Neural cell (in vitro differentiated cells): ENCODE measurements around the gene FOXJ1. TPM values are rescaled to one million over a fixed set of nuclear protein-coding genes. Genes with fewer than 3 reads are reported as not detected.

Experiments used
- H2AFZ ChIP-seq: fragments of 200-600, 300-800 bp; sonication (generic), shearing (Covaris generic); 2 replicates; pipeline ENCODE4 v1.6.0; 2014; ENCODE audit warnings: low read depth, mild to moderate bottlenecking, antibody characterized with exemption, low read length, moderate library complexity
- H3F3A ChIP-seq: fragments of 200-600 bp; shearing (Covaris generic); 2 replicates; pipeline ENCODE4 v1.6.1; 2016; ENCODE audit warnings: mild to moderate bottlenecking, moderate library complexity, mixed read lengths, antibody characterized with exemption, low read length; ENCODE audit not compliant: insufficient read depth, poor library complexity, severe bottlenecking
- H3K27ac ChIP-seq: fragments of 200-600, 300-800 bp; sonication (generic), shearing (Covaris generic); 2 replicates; pipeline ENCODE4 v1.5.1; 2014; ENCODE audit warnings: mild to moderate bottlenecking, low read length, moderate library complexity
- H3K27me3 ChIP-seq: fragments of 300-800, 200-600 bp; sonication (generic), shearing (Covaris generic); 2 replicates; pipeline ENCODE4 v1.6.0; 2014; ENCODE audit warnings: mild to moderate bottlenecking, low read depth, low read length, moderate library complexity; ENCODE audit not compliant: insufficient read depth
- H3K36me3 ChIP-seq: fragments of 300-800, 200-600 bp; sonication (generic), shearing (Covaris generic); 2 replicates; pipeline ENCODE4 v1.5.1; 2014; ENCODE audit warnings: mild to moderate bottlenecking, antibody characterized with exemption, low read length, moderate library complexity; ENCODE audit not compliant: insufficient read depth
- H3K4me2 ChIP-seq: fragments of 300-800, 200-600 bp; sonication (generic), shearing (Covaris generic); 2 replicates; pipeline ENCODE4 v1.6.0; 2014; ENCODE audit warnings: mild to moderate bottlenecking, low read length
- H3K4me3 ChIP-seq: fragments of 300-800, 200-600 bp; sonication (generic), shearing (Covaris generic); 2 replicates; pipeline ENCODE4 v1.5.1; 2014; ENCODE audit warnings: mild to moderate bottlenecking, low read length, moderate library complexity
- H3K79me2 ChIP-seq: fragments of 200-600 bp; shearing (Covaris generic); replicated peaks from 2 replicates; pipeline ENCODE4 v1.6.0; 2014; ENCODE audit warnings: mild to moderate bottlenecking, low read length, moderate library complexity; ENCODE audit not compliant: insufficient read depth
- H3K9ac ChIP-seq: fragments of 300-800, 200-600 bp; sonication (generic), shearing (Covaris generic); 2 replicates; pipeline ENCODE4 v1.6.1; 2016; ENCODE audit warnings: mild to moderate bottlenecking, low read length, mixed read lengths
- H3K9me2 ChIP-seq: fragments of 200-600 bp; shearing (Covaris generic); 2 replicates; pipeline ENCODE4 v1.6.1; 2016; ENCODE audit warnings: mild to moderate bottlenecking, low read length, mixed read lengths; ENCODE audit not compliant: insufficient read depth
- H3K9me3 ChIP-seq: fragments of 200-600, 300-800 bp; sonication (generic), shearing (Covaris generic); 2 replicates; pipeline ENCODE4 v1.6.1; 2016; ENCODE audit warnings: mild to moderate bottlenecking, mixed run types, low read length, moderate library complexity, mixed read lengths
- H4K20me1 ChIP-seq: fragments of 200-600 bp; shearing (Covaris generic); 2 replicates; pipeline ENCODE4 v1.6.1; 2016; ENCODE audit warnings: mild to moderate bottlenecking, mixed run types; ENCODE audit not compliant: insufficient read depth
- EP300 ChIP-seq: fragments of 450-650 bp; conservative IDR thresholded peaks from 2 replicates; pipeline ENCODE4 v1.6.1; 2014; ENCODE audit warnings: antibody characterized with exemption, mild to moderate bottlenecking, moderate library complexity; ENCODE audit not compliant: poor library complexity, severe bottlenecking
- EZH2 ChIP-seq: fragments of 200-600, 300-800 bp; shearing (Covaris generic), sonication (generic); IDR thresholded peaks from 2 replicates; pipeline ENCODE4 v1.6.1; 2014; ENCODE audit warnings: antibody characterized with exemption, low read length, borderline replicate concordance, mild to moderate bottlenecking; ENCODE audit not compliant: insufficient read depth, poor library complexity, severe bottlenecking
- MXI1 ChIP-seq: fragments of 450-650 bp; conservative IDR thresholded peaks from 2 replicates; pipeline ENCODE4 v1.6.1; 2014; ENCODE audit warnings: antibody characterized with exemption, mild to moderate bottlenecking; ENCODE audit not compliant: poor library complexity, severe bottlenecking
- POLR2AphosphoS5 ChIP-seq: IDR thresholded peaks from 2 replicates; pipeline ENCODE4 v1.6.1; 2012
- RAD21 ChIP-seq: fragments of 450-650 bp; conservative IDR thresholded peaks from 2 replicates; pipeline ENCODE4 v1.6.1; 2014; ENCODE audit warnings: antibody characterized with exemption, mild to moderate bottlenecking, moderate library complexity
- SMC3 ChIP-seq: fragments of 450-650 bp; conservative IDR thresholded peaks from 2 replicates; pipeline ENCODE4 v1.6.1; 2014; ENCODE audit warnings: antibody characterized with exemption, mild to moderate bottlenecking, moderate library complexity; ENCODE audit not compliant: poor library complexity
- TAF1 ChIP-seq: IDR thresholded peaks from 2 replicates; pipeline ENCODE4 v1.6.1; 2012; ENCODE audit warnings: low read depth
- polyA plus RNA-seq: library from polyadenylated mRNA; depleted of rRNA; stranded (reverse); fragments of >200 nt; gene quantifications from 2 replicates; pipeline ENCODE4 v1.2.3, GENCODE V29; 2014
- TF ChIP-seq, protein P1 (sequence below): fragments of 450-650 bp; IDR thresholded peaks from 2 replicates; pipeline ENCODE4 v1.5.1; 2014; ENCODE audit warnings: antibody characterized with exemption, mild to moderate bottlenecking, moderate library complexity; ENCODE audit not compliant: poor library complexity, severe bottlenecking
- TF ChIP-seq, protein P2 (sequence below): IDR thresholded peaks from 2 replicates; pipeline ENCODE4 v1.6.1; 2012; ENCODE audit warnings: borderline replicate concordance

Gene FOXJ1
- polyA plus RNA-seq, 1 donor from 2014 or later: 0.56 TPM

DNA sequence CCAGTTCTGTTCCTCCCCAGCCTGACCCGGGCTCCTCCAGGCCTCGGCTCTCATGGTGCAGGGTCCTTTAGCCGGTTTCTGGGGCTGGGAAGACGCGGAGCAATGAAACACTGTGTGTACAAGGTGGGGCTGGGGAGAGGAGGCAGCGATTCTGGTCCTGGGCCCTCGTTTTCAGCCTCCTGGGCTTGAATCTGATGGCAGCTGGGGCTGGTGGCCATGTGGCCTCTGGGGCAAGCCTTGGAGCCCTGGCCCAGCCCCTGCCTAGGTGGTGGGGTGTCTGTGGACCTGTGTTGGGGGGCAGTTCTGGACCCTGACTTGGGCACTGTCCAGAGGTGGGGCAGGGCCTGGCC is 4.1 kb downstream of the FOXJ1 start:
- Histone ChIP-seq H3K4me2 (no peak overlapping the region), H3K27me3 (peaks cover 18% of the 10 kb centered on the region), H3K9ac (no peak overlapping the region), H3K27ac (no peak overlapping the region), H3K36me3 (no peaks in the 10 kb centered on the region), H3K4me3 (no peak overlapping the region), H3F3A (no peaks in the 10 kb centered on the region), H3K79me2 (no peaks in the 10 kb centered on the region), H3K9me2 (no peaks in the 10 kb centered on the region), H3K9me3 (no peaks in the 10 kb centered on the region), H2AFZ (no peak overlapping the region), H4K20me1 (no peaks in the 10 kb centered on the region)
- TF ChIP-seq EP300 (no peak), EZH2 (no peak), MXI1 (no peak), SMC3 (no peak), TAF1 (no peak), POLR2AphosphoS5 (no peak), RAD21 (no peak)
- TF ChIP-seq, protein P1, sequence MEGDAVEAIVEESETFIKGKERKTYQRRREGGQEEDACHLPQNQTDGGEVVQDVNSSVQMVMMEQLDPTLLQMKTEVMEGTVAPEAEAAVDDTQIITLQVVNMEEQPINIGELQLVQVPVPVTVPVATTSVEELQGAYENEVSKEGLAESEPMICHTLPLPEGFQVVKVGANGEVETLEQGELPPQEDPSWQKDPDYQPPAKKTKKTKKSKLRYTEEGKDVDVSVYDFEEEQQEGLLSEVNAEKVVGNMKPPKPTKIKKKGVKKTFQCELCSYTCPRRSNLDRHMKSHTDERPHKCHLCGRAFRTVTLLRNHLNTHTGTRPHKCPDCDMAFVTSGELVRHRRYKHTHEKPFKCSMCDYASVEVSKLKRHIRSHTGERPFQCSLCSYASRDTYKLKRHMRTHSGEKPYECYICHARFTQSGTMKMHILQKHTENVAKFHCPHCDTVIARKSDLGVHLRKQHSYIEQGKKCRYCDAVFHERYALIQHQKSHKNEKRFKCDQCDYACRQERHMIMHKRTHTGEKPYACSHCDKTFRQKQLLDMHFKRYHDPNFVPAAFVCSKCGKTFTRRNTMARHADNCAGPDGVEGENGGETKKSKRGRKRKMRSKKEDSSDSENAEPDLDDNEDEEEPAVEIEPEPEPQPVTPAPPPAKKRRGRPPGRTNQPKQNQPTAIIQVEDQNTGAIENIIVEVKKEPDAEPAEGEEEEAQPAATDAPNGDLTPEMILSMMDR: no peak
- TF ChIP-seq, protein P2, sequence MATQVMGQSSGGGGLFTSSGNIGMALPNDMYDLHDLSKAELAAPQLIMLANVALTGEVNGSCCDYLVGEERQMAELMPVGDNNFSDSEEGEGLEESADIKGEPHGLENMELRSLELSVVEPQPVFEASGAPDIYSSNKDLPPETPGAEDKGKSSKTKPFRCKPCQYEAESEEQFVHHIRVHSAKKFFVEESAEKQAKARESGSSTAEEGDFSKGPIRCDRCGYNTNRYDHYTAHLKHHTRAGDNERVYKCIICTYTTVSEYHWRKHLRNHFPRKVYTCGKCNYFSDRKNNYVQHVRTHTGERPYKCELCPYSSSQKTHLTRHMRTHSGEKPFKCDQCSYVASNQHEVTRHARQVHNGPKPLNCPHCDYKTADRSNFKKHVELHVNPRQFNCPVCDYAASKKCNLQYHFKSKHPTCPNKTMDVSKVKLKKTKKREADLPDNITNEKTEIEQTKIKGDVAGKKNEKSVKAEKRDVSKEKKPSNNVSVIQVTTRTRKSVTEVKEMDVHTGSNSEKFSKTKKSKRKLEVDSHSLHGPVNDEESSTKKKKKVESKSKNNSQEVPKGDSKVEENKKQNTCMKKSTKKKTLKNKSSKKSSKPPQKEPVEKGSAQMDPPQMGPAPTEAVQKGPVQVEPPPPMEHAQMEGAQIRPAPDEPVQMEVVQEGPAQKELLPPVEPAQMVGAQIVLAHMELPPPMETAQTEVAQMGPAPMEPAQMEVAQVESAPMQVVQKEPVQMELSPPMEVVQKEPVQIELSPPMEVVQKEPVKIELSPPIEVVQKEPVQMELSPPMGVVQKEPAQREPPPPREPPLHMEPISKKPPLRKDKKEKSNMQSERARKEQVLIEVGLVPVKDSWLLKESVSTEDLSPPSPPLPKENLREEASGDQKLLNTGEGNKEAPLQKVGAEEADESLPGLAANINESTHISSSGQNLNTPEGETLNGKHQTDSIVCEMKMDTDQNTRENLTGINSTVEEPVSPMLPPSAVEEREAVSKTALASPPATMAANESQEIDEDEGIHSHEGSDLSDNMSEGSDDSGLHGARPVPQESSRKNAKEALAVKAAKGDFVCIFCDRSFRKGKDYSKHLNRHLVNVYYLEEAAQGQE: no peak

DNA sequence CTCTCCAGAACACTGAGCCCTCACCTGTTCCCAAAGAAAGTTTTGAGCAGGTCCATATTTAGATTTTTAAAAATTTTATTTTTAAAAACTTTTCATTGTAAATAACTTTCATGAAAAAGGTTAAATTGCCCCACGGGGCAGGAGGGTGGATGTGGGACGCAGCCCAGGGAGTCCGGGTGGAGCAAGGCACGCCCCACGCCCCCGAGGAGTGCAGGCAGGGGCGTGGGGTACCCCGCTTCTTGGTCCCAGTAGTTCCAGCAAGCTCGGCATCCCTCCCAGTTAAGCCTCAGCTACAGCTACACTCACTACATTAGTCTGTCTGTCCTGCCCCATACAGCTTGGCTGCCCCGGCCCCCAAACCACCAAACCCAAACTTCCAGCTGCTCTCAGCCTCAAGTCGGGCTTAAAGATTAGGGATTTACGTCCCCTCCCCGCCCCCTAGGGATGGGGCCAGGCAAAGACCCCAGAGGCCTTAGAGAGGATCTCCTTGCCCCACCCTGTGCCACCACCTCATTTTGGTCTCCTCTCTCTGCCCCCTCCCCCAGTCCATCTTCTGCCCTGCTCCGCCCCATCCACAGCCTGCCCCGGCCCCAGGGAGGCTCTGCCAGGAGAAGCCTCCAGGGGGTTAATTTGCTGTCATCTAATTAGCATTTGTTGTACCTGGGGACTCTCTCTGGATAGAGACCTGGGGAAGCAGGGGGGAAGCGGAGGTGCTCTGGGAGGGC is 4.6 kb downstream of the FOXJ1 start:
- no peaks in the 10 kb centered on the region for H4K20me1 ChIP-seq
- H3K4me2 ChIP-seq: no peak overlapping the region
- no peaks in the 10 kb centered on the region for H3F3A ChIP-seq
- no peak overlapping the region for H3K9ac ChIP-seq
- no peak overlapping the region for H2AFZ ChIP-seq
- no peak overlapping the region for H3K27ac ChIP-seq
- no peaks in the 10 kb centered on the region for H3K9me3 ChIP-seq
- H3K27me3 ChIP-seq: peaks cover 18% of the 10 kb centered on the region
- H3K4me3 ChIP-seq: no peak overlapping the region
- no peaks in the 10 kb centered on the region for H3K36me3 ChIP-seq
- no peak for TF ChIP-seq RAD21
- TF ChIP-seq SMC3: no peak
- TF ChIP-seq EP300: no peak
- TF ChIP-seq TAF1: no peak
- TF ChIP-seq, protein P1: no peak
- no peak for TF ChIP-seq POLR2AphosphoS5
- TF ChIP-seq, protein P2: no peak
- TF ChIP-seq EZH2: no peak
- TF ChIP-seq MXI1: no peak
- no peaks in the 10 kb centered on the region for H3K9me2 ChIP-seq
- H3K79me2 ChIP-seq: no peaks in the 10 kb centered on the region
